ENCODE data around the gene FMN2.

GRCh38 chr1:240322943-240323342 is 231.3 kb downstream of the FMN2 start:
- no peak for TF ChIP-seq CTCF (IDR thresholded peaks at IDR 0.05; ENCODE audit: low read depth, low read length, poor library complexity, severe bottlenecking)
- no peak for TF ChIP-seq EZH2phosphoT487 (IDR thresholded peaks at IDR 0.05; ENCODE audit: borderline replicate concordance, low read length)

All from DOHH2 (cell line).